Fibroblast of skin of back (primary cell): ENCODE measurements around the gene METRN.
"Not testable (repeated sequence)": the region's sequence is repeated elsewhere in the genome, so short reads cannot be mapped to it uniquely, and the experiment has no call there.

Experiments
- DNase-seq: peaks from one replicate; pipeline ENCODE4 v3.0.0-alpha.2; 2013

The METRN gene

GRCh38 chr16:678209-678857 is 36.6 kb upstream of the METRN start:
- no peak for DNase-seq

GRCh38 chr16:678858-679813 is 35.8 kb upstream of the METRN start:
- DNase-seq = peak; percentile 63

GRCh38 chr16:679814-680624 is 34.9 kb upstream of the METRN start, which contains the start of gene STUB1:
TSS of gene STUB1 (plus strand) at chr16:680410. CDS start at chr16:680526, 116 bp downstream.
- DNase-seq = peak; percentile 85

GRCh38 chr16:680625-680945 is 34.3 kb upstream of the METRN start:
- DNase-seq = no peak

- DNase-seq = peak; percentile 38
Measured at GRCh38 chr16:680967-681745, 33.8 kb upstream of the METRN start.

- DNase-seq = no peak
Measured at GRCh38 chr16:681746-682427, 33.0 kb upstream of the METRN start.

GRCh38 chr16:682493-683395 is 32.2 kb upstream of the METRN start:
- DNase-seq = no peak

GRCh38 chr16:683396-684070 is 31.4 kb upstream of the METRN start:
- DNase-seq = no peak

- peak; percentile 96 for DNase-seq
Measured at GRCh38 chr16:684071-684794, 30.7 kb upstream of the METRN start, which contains the start of gene JMJD8. TSS of gene JMJD8 (minus strand) at chr16:684334. CDS start at chr16:684319, 15 bp downstream.

GRCh38 chr16:684961-685696 is 29.8 kb upstream of the METRN start:
- no peak for DNase-seq

- peak; percentile 44 for DNase-seq
Measured at GRCh38 chr16:685967-686366, 29.0 kb upstream of the METRN start.

GRCh38 chr16:686459-687260 is 28.3 kb upstream of the METRN start:
- DNase-seq = no peak

- DNase-seq = no peak
Measured at GRCh38 chr16:687499-687898, 27.4 kb upstream of the METRN start.

- no peak for DNase-seq
Measured at GRCh38 chr16:689175-689897, 25.6 kb upstream of the METRN start.

- not testable (repeated sequence) for DNase-seq
Measured at GRCh38 chr16:691242-691641, 23.7 kb upstream of the METRN start.

- no peak for DNase-seq
Measured at GRCh38 chr16:692356-693108, 22.4 kb upstream of the METRN start.
